ENCODE measurements around the gene RTRAF.

Gene RTRAF

DNA sequence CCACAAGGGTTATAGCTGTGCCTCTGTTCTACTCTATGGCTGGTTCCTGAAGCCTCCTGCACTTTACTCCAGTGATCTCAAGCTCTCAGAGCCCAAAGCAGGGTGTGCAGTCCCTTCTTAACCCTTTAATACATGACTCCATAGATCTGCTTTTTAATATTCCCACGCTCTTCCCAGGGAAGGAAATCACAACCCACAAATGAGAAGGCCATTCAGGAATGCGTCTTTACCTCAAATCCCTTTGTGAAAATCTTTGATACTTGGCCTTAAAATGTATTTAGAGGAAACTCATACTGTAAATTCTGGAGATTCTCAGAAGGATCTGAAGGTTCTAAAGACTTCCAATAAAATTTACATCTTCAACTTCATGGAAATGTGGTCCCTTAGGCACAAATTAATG, 62.5 kb downstream of the RTRAF start:
- DNase-seq (ENCODE audit: low spot score): no peak

DNA sequence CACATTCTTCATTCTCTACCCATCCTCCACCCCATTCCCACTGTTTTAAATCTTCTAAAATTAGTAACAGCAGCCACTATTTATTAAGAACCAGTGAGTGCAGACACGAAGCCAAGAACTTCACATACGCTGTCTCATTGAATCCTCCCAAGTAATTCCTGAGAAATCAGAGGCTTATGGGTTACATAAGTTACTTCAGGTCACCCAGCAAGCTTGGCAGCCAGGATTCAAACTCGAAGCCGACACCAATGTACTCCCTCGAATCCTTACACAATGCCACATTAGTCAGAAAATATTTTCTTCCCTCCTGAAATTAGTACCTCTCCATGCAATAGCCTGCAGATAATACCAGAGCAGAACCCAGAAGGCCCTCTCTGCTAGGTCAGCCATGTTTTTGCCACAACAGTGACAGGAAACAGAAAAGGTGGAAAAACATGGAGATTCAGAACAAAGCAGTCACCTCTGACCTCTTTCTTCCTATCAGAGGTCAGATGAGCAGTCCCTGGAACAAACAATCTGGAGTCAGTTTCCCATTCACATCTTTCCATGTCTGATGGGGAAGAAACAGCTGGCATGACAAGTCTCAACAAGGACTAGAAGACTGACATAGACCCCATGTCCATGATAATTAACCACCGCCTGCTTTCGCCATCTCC, 63.1 kb downstream of the RTRAF start:
- DNase-seq (ENCODE audit: low spot score): peak; percentile 81

DNA sequence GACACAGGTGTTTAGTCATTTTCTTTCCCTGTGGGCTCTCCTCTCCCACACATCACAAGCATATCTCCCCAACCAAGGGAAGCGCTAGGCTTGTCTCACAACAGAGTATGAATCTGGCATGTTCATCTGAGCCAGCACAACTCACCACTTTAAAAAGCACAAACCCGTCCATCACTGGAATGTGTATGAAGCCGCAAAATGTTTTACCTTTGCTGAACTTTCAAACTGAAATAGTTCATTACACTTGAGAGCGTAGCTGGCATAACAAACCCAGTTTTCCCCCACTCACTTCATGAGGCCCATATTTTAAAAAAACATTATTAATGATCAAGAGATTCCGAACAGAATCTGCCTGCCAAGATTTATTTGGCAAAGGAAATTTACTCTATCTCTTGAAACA, 63.7 kb downstream of the RTRAF start:
- DNase-seq (ENCODE audit: low spot score): no peak

DNA sequence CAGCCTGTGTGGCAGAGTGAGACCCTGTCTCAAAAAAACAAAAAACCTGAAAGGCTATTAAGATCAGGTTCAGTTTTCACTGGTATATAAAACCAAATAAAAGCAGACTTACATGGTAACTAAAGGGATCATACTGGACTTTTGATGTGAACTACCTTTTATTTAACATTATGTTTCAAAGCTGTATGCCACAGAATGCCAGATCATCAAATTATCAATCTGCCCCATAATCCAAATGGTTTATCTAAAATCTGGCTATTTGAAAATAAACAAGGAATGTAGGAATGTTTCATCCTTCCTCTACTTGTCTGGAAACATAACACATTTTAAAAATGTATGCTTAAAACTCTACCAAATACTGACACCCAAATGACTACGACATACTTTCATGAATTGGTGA, 65.3 kb downstream of the RTRAF start:
- DNase-seq (ENCODE audit: low spot score): no peak

DNA sequence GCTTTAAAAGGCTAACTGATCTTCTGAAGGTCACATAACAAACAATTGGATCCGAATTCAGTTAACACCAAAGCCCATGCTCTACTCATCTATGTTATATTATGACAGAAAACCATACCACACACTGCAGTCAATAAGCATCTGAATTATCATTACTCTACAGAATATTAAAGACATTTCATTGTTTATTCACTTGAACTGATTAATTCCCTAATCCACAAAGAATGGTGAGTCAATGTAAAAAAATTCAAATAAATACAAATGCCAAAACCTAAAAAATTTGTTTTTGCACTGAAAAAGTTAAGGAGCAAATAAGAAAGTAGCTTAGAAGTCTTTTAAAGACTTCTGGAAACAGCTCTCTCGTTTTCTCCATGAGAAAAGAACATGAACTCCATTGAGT, 65.8 kb downstream of the RTRAF start:
- DNase-seq (ENCODE audit: low spot score): no peak

DNA sequence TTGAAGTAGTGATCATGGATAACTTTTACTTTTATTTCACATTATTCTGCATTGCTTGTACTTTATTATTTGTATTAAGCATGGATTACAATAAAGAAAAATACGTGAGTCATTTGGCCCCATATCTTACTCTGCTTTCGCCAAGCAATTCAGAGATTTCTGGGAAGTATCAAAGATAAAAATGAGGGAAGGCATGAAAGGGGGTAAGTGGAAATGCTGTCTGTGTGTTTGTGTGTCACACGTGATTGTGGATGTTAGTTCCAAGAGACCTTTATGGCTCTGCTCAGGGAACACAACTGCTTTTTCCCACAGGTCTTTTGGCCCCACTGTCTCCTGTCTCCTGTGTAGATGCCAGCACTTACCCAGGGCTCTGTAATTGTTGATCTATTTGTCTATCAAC, 69.0 kb downstream of the RTRAF start:
- DNase-seq (ENCODE audit: low spot score): no peak

DNA sequence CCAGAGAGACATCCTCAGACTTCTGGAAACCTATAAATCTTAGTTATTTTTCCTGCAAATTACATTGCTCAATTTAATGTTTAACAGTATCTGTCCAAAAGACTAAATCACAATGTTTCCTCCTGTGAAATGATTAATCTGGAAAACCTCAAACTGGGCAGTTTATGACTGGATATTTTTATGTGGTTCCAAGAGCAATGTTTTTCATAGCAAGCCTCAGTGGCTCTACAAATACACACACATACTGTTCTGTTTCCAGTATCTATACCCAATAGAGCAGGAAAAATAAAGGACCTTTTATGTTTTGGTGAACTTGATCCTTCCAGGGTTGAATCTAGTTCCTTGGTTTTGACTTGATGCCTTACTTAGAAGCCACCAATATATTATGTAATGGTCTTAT, 70.3 kb downstream of the RTRAF start:
- DNase-seq (ENCODE audit: low spot score): no peak

DNA sequence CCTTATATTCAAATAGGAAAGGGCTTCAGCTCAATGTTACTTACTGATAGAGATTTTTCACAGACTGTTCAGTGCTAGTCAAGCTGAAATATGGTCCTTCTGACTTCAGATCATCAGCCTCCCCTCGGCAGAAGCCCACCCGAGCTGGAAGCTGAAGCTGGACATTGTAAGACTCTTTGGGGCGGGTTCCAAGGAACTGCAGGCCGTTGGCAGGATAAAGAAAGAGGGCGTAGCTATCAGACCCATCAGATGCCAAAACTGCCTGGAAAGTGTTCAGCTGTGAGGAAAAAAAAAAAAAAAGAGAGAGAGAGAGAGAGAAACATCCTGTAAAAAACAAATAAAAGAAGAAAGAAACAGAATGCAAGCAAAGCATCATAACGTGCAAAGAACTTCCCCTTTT, 70.7 kb downstream of the RTRAF start:
- DNase-seq (ENCODE audit: low spot score): no peak
